MM.1S (cell line): ENCODE results near the gene CSRP1.

ENCODE experiments used
- DNase-seq: peaks from one replicate; pipeline ENCODE4 v3.0.0-alpha.2; 2015
- H2AFZ ChIP-seq: fragments of 300-600 bp; sonication (generic); 2 replicates; pipeline ENCODE4 v1.6.0; 2016; ENCODE audit warnings: antibody characterized with exemption, low read length
- H3F3A ChIP-seq: fragments of 300-600 bp; sonication (generic); 2 replicates; pipeline ENCODE4 v1.6.1; 2016; ENCODE audit warnings: mild to moderate bottlenecking, antibody characterized with exemption, low read length, moderate library complexity, mixed read lengths; ENCODE audit not compliant: insufficient read depth
- H3K27ac ChIP-seq: fragments of 300-600 bp; sonication (generic); 2 replicates; pipeline ENCODE4 v1.5.1; 2016; ENCODE audit warnings: mild to moderate bottlenecking, low read length
- H3K27me3 ChIP-seq: fragments of 300-600 bp; sonication (generic); replicated peaks from 2 replicates; pipeline ENCODE4 v1.6.0; 2016; ENCODE audit warnings: low read length; ENCODE audit not compliant: insufficient read depth
- H3K36me3 ChIP-seq: fragments of 300-600 bp; sonication (generic); replicated peaks from 2 replicates; pipeline ENCODE4 v1.6.1; 2016; ENCODE audit warnings: mild to moderate bottlenecking, low read length, mixed read lengths; ENCODE audit not compliant: insufficient read depth
- H3K4me1 ChIP-seq: fragments of 300-600 bp; sonication (generic); 2 replicates; pipeline ENCODE4 v1.6.1; 2016; ENCODE audit warnings: low read length, mixed read lengths
- H3K4me2 ChIP-seq: fragments of 300-600 bp; sonication (generic); 2 replicates; pipeline ENCODE4 v1.6.0; 2016; ENCODE audit warnings: low read depth, low read length
- H3K4me3 ChIP-seq: fragments of 300-600 bp; sonication (generic); 2 replicates; pipeline ENCODE4 v1.5.1; 2016; ENCODE audit warnings: low read length, mixed read lengths
- H3K79me2 ChIP-seq: fragments of 300-600 bp; sonication (generic); 2 replicates; pipeline ENCODE4 v1.6.1; 2016; ENCODE audit warnings: mixed run types, low read length, mixed read lengths
- H3K9ac ChIP-seq: fragments of 300-600 bp; sonication (generic); 2 replicates; pipeline ENCODE4 v1.6.1; 2016; ENCODE audit warnings: low read length, mixed read lengths
- H3K9me2 ChIP-seq: fragments of 300-600 bp; sonication (generic); replicated peaks from 2 replicates; pipeline ENCODE4 v1.6.1; 2016; ENCODE audit warnings: mild to moderate bottlenecking, low read length, mixed read lengths; ENCODE audit not compliant: insufficient read depth
- H3K9me3 ChIP-seq: fragments of 300-600 bp; sonication (generic); replicated peaks from 2 replicates; pipeline ENCODE4 v1.6.1; 2016; ENCODE audit warnings: mild to moderate bottlenecking, low read length, mixed read lengths; ENCODE audit not compliant: insufficient read depth
- H4K20me1 ChIP-seq: fragments of 300-600 bp; sonication (generic); 2 replicates; pipeline ENCODE4 v1.6.1; 2016; ENCODE audit warnings: mild to moderate bottlenecking, low read length, moderate library complexity, mixed read lengths; ENCODE audit not compliant: insufficient read depth
- EZH2 ChIP-seq: fragments of 300-600 bp; sonication (generic); optimal IDR thresholded peaks from 2 replicates; pipeline ENCODE3; 2017; ENCODE audit warnings: low read depth, mild to moderate bottlenecking, antibody characterized with exemption, low read length, mixed read lengths
- EZH2phosphoT487 ChIP-seq: fragments of 300-600 bp; sonication (generic); IDR thresholded peaks from 2 replicates; pipeline ENCODE4 v1.6.1; 2018; ENCODE audit warnings: antibody characterized with exemption, low read length
- TF ChIP-seq, protein P1 (sequence below): fragments of 300-600 bp; sonication (generic); IDR thresholded peaks from 2 replicates; pipeline ENCODE4 v1.5.1; 2016; ENCODE audit warnings: antibody characterized with exemption, low read length, mixed read lengths

CSRP1 gene

DNA sequence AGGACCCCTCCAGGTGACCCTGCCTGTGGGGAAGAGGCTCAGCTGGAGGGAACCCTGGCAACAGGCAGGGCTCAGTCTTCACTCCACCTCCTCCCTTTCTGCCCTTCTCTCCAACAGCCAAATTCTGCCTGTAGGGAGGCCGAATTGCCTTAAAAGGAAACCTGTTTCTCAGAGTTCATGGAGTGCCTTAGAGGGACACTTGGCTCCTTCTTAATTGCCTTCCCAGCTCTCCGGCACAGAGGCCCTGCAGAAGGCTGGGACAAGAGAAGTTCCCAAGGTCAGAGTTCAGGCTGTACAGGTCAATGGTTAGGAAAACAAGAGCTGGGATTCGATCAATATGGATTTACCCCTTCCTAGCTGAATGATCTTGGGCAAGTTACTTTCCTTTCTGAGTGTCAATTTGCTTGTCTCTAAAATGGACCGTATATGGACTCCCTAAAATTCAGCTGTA lies 6.2 kb downstream of the CSRP1 start:
- no peak overlapping the region for H3K4me2 ChIP-seq
- H3K27me3 ChIP-seq, result no peaks in the 10 kb centered on the region
- TF ChIP-seq EZH2phosphoT487, result no peak
- TF ChIP-seq, protein P1, sequence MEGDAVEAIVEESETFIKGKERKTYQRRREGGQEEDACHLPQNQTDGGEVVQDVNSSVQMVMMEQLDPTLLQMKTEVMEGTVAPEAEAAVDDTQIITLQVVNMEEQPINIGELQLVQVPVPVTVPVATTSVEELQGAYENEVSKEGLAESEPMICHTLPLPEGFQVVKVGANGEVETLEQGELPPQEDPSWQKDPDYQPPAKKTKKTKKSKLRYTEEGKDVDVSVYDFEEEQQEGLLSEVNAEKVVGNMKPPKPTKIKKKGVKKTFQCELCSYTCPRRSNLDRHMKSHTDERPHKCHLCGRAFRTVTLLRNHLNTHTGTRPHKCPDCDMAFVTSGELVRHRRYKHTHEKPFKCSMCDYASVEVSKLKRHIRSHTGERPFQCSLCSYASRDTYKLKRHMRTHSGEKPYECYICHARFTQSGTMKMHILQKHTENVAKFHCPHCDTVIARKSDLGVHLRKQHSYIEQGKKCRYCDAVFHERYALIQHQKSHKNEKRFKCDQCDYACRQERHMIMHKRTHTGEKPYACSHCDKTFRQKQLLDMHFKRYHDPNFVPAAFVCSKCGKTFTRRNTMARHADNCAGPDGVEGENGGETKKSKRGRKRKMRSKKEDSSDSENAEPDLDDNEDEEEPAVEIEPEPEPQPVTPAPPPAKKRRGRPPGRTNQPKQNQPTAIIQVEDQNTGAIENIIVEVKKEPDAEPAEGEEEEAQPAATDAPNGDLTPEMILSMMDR, result no peak
- TF ChIP-seq EZH2, result no peak
- no peak overlapping the region for H3K4me3 ChIP-seq
- H3K79me2 ChIP-seq, result peaks cover 69% of the 10 kb centered on the region
- no peak overlapping the region for H2AFZ ChIP-seq
- no peak for DNase-seq
- no peaks in the 10 kb centered on the region for H3K9me3 ChIP-seq
- H3K4me1 ChIP-seq, result peaks cover 8% of the 10 kb centered on the region
- peaks cover 4% of the 10 kb centered on the region for H3F3A ChIP-seq
- no peaks in the 10 kb centered on the region for H3K9me2 ChIP-seq
- H3K9ac ChIP-seq, result no peak overlapping the region
- H3K27ac ChIP-seq, result no peak overlapping the region
- H4K20me1 ChIP-seq, result no peaks in the 10 kb centered on the region
- H3K36me3 ChIP-seq, result no peaks in the 10 kb centered on the region

DNA sequence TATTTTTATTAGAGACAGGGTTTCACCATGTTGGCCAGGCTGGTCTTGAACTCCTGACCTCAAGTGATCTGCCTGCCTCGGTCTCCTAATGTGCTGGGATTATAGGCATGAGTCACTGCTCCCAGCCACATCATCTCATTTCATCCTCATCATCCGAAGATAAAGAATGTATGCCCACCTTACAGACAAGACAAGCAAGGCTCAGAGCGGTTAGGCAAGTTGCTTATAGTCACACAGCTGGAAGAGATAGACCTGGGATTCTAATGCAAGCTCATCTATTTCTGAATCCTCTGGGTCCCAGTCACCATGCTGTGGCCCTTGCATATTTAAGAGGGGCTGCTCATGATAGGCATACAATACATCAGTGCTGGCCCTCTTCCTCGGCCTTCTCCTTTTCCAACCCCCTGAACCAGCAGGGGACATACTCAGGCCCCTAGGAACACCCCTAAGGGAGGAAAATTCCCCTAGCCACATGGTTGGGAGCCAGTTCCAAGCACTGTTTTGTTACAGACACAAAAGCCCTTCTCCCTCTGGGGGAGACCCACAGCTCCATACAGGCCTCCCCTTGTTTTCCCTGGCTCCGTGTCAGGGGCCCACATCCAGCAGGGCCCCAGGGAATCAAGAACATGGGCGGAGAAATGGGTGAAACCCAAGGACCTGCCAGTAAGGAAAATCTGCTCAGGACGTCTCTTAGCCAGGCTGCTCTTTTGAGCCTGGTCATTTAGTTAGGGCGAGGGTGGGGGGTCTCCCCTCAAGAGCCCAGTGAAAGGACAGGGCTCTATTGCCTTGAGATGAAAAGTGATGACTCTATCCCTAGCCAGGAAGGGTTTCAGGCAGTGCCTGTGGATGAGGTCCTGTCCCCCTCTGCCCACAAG lies 6.9 kb downstream of the CSRP1 start:
- TF ChIP-seq, protein P1, result no peak
- TF ChIP-seq EZH2phosphoT487 (no peak), EZH2 (no peak)
- Histone ChIP-seq H3K27me3 (no peaks in the 10 kb centered on the region), H3K9ac (no peak overlapping the region), H3K4me2 (no peak overlapping the region), H3K27ac (no peak overlapping the region), H3K4me3 (no peak overlapping the region), H2AFZ (no peak overlapping the region), H3K4me1 (peaks cover 2% of the 10 kb centered on the region; the same call in 1 of the 2 replicates), H3F3A (no peaks in the 10 kb centered on the region), H3K79me2 (peaks cover 62% of the 10 kb centered on the region), H3K36me3 (no peaks in the 10 kb centered on the region), H3K9me2 (no peaks in the 10 kb centered on the region), H4K20me1 (no peaks in the 10 kb centered on the region), H3K9me3 (no peaks in the 10 kb centered on the region)
- DNase-seq, result no peak

DNA sequence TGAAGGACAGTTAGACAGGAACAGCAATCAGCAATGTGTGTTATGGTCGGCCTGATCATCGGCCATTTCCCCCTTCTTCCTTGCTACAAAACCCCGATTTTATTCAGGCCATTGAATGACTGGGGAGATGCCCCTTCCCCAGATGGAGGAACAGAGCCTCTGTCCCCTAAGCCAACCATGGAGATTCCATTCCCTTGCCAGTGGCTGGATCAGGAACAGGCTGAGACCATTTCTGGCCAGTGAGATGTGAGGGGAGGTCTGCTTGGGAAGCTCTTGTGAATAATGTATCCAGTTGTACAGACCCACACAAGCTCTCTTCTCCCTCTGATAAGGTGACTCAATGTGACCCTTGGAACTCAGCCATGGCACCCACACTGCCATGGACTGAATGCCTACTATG lies 7.7 kb downstream of the CSRP1 start:
- Histone ChIP-seq H3K9me2 (no peaks in the 10 kb centered on the region), H3K4me2 (no peak overlapping the region), H2AFZ (no peak overlapping the region), H3K27ac (no peak overlapping the region), H3K9ac (no peak overlapping the region), H3K9me3 (no peaks in the 10 kb centered on the region), H3K36me3 (0 out of 2 replicates have a peak, but pooled peaks cover 3% of the 10 kb centered on the region), H3K27me3 (no peaks in the 10 kb centered on the region), H3K79me2 (peaks cover 55% of the 10 kb centered on the region), H4K20me1 (no peaks in the 10 kb centered on the region), H3F3A (no peaks in the 10 kb centered on the region), H3K4me3 (no peak overlapping the region), H3K4me1 (no peaks in the 10 kb centered on the region)
- TF ChIP-seq, protein P1, result no peak
- TF ChIP-seq EZH2phosphoT487, result no peak
- TF ChIP-seq EZH2, result no peak
- no peak for DNase-seq
